Thoracic aorta (tissue), 2 donors: ENCODE results near the gene CCDC28B. TPM values are rescaled to one million over a fixed set of nuclear protein-coding genes. Genes with fewer than 3 reads are reported as not detected.

ENCODE experiments used
- ATAC-seq: fragments of 150-250 bp; one replicate; pipeline ENCODE4 v1.8.0; 2017; ENCODE audit warnings: low read depth; ENCODE audit not compliant: insufficient number of reproducible peaks, low FRiP score
- DNase-seq: peaks from one replicate; pipeline ENCODE4 v3.0.0-alpha.2; 2020; ENCODE audit warnings: low spot score
- H3K27ac ChIP-seq, 2 donors: fragments of 200-600 bp; sonication (generic); 1 replicate in 1 of 2; 2 replicates in 1 of 2; pipeline ENCODE4 v1.5.1; 2016; ENCODE audit warnings: mild to moderate bottlenecking in 2 of 2, moderate library complexity in 2 of 2
- H3K27me3 ChIP-seq: fragments of 200-600 bp; sonication (generic); replicated peaks from 2 replicates; pipeline ENCODE4 v1.6.0; 2016; ENCODE audit warnings: mild to moderate bottlenecking; ENCODE audit not compliant: insufficient read depth
- H3K36me3 ChIP-seq: fragments of 200-600 bp; sonication (generic); one replicate; pipeline ENCODE4 v1.5.1; 2016
- H3K4me1 ChIP-seq, 2 donors: fragments of 200-600 bp; sonication (generic); 1 replicate in 1 of 2; 2 replicates in 1 of 2; pipeline versions ENCODE4 v1.5.1 to v1.6.0; 2016; ENCODE audit warnings: low read depth in 2 of 2, mild to moderate bottlenecking in 1 of 2; ENCODE audit not compliant: control insufficient read depth in 1 of 2
- H3K4me3 ChIP-seq: fragments of 200-600 bp; sonication (generic); 2 replicates; pipeline ENCODE4 v1.5.1; 2016; ENCODE audit warnings: mild to moderate bottlenecking
- H3K9me3 ChIP-seq: fragments of 200-600 bp; sonication (generic); 2 replicates; pipeline ENCODE4 v1.5.1; 2016
- CTCF ChIP-seq: fragments of 200-600 bp; sonication (generic); IDR thresholded peaks from one replicate; pipeline ENCODE4 v1.5.1; 2019; ENCODE audit warnings: antibody characterized with exemption
- total RNA-seq, 2 donors: library from RNA; depleted of rRNA; stranded (reverse); fragments of >200 nt; gene quantifications; one replicate each; pipeline versions ENCODE4 v1.1.0 to v1.2.3, GENCODE V29; 2016

CCDC28B gene
- total RNA-seq, 2 donors from 2014 or later: 2.0 TPM; not detected in 1

DNA sequence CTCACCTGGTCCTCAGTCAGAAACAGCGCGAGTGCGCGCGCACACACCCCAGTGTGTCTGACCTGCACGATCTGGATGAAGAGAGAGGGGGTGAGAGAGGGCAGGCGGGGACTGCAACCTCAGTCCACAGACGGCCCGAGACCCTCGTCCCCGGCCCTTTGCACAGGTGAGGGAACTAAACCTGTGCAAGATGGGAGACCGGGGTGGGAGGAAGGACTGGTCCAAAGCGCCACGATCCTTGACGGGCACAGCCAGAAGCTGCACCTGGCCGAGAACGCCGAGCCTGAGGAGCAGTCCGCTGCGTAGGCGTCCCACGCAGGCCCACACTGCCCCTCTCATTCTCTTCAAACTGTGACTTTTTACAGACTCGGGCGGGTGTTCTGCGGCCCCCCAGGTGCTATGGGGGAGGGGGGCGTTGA is 4.6 kb downstream of the CCDC28B start:
- Histone ChIP-seq H3K36me3 (no peaks in the 10 kb centered on the region), H3K4me1 (peaks cover 15 to 28% of the 10 kb centered on the region in 2 donors), H3K27me3 (no peaks in the 10 kb centered on the region), H3K27ac (no peak overlapping the region), H3K9me3 (no peaks in the 10 kb centered on the region), H3K4me3 (peak overlapping the region; percentile 75)
- DNase-seq: no peak
- no peak for ATAC-seq
- no peak for TF ChIP-seq CTCF

GRCh38 chr1:32205401-32206370 is 5.3 kb downstream of the CCDC28B start, which contains the start of gene IQCC:
Gene IQCC (plus strand): TSS chr1:32205671. CDS start chr1:32205682, 11 bp downstream.
- ATAC-seq (no peak), DNase-seq (peak; percentile 28)
- no peaks in the 10 kb centered on the region for H3K27me3 ChIP-seq
- no peak for TF ChIP-seq CTCF
- peaks cover 14 to 25% of the 10 kb centered on the region in 2 donors for H3K4me1 ChIP-seq
- H3K4me3 ChIP-seq: peak within 1 kb of the TSS; percentile 75
- no peaks in the 10 kb centered on the region for H3K36me3 ChIP-seq
- no peaks in the 10 kb centered on the region for H3K9me3 ChIP-seq
- H3K27ac ChIP-seq: no peak within 1 kb of the TSS

GRCh38 chr1:32208469-32208868 is 8.1 kb downstream of the CCDC28B start:
- H3K4me3 ChIP-seq: no peak overlapping the region
- no peak for TF ChIP-seq CTCF
- no peak for ATAC-seq
- no peaks in the 10 kb centered on the region for H3K27me3 ChIP-seq
- peaks cover 5 to 14% of the 10 kb centered on the region in 2 donors for H3K4me1 ChIP-seq
- no peaks in the 10 kb centered on the region for H3K36me3 ChIP-seq
- no peaks in the 10 kb centered on the region for H3K9me3 ChIP-seq
- no peak overlapping the region for H3K27ac ChIP-seq
- DNase-seq: no peak

GRCh38 chr1:32208891-32209328 is 8.5 kb downstream of the CCDC28B start, which contains the start of gene DCDC2B:
Gene DCDC2B (plus strand): TSS chr1:32209089. CDS start chr1:32209094, 5 bp downstream.
- no peak for DNase-seq
- H3K27ac ChIP-seq: no peak within 1 kb of the TSS
- ATAC-seq: no peak

More at GRCh38 chr1:32208891-32209328, 8.5 kb downstream of the CCDC28B start, which contains the start of gene DCDC2B:
- Histone ChIP-seq H3K4me3 (no peak within 1 kb of the TSS), H3K9me3 (no peaks in the 10 kb centered on the region), H3K36me3 (no peaks in the 10 kb centered on the region), H3K4me1 (peaks cover 5 to 14% of the 10 kb centered on the region in 2 donors), H3K27me3 (no peaks in the 10 kb centered on the region)
- no peak for TF ChIP-seq CTCF
